HepG2 (cell line): ENCODE results near the gene CDHR5. TPM values are rescaled to one million over a fixed set of nuclear protein-coding genes. Genes with fewer than 3 reads are reported as not detected.
A peak's percentile ranks its signal among the peaks of the same experiment; 100 is the strongest.

ENCODE experiments used
- ATAC-seq: fragments of 200-7000 bp; cut with Tn5 transposase; 3 replicates; pipeline ENCODE4 v1.9.1; 2020; ENCODE audit warnings: mild to moderate bottlenecking, moderate library complexity
- BruUV-seq: library from RNA; stranded (reverse); fragments of 400-500 nt; replicated peaks from 2 replicates; lab custom pipeline; 2021; lab: Mats Ljungman, UMichigan
- CTCF ChIA-PET: fragments of 300-600 bp; formaldehyde crosslinking; extraction: SDS; loops from one replicate; lab custom pipeline; 2021; ENCODE audit warnings: low total read pairs, inconsistent platforms, low intra/inter-chr PET ratio; lab: Yijun Ruan, JAX
- POLR2A ChIA-PET: fragments of 350-600 bp; sonication (Branson Sonifier 250); formaldehyde crosslinking; loops from one replicate; lab custom pipeline; 2020; ENCODE audit warnings: antibody characterized with exemption, inconsistent platforms; lab: Yijun Ruan, JAX
- DNase-seq: peaks from one replicate; pipeline ENCODE4 v3.0.0-alpha.2; 2015; ENCODE audit warnings: low spot score
- FAIRE-seq: peaks from 3 replicates; lab custom pipeline; 2011; peaks lifted over from hg19 to GRCh38; lab: Jason Lieb, UNC
- H2AFZ ChIP-seq: one replicate; pipeline ENCODE4 v1.6.1; 2011; ENCODE audit warnings: low read length, inconsistent platforms
- H3K27ac ChIP-seq: fragments of 300-600 bp; 3 replicates; pipeline ENCODE4 v1.8.0; 2011; ENCODE audit warnings: mixed run types, mild to moderate bottlenecking, mixed read lengths, low read length, inconsistent platforms; ENCODE audit not compliant: insufficient read depth; ENCODE audit errors: extremely low read length
- H3K27me3 ChIP-seq, 2 experiments: fragments of 200-600 bp in 1 of 2; 2 replicates in 1 of 2; 3 replicates in 1 of 2; pipeline versions ENCODE4 v1.6.0 to v1.8.0; 2011; ENCODE audit warnings: low read length in 2 of 2, mild to moderate bottlenecking in 2 of 2, moderate library complexity in 2 of 2, inconsistent platforms in 1 of 2; ENCODE audit not compliant: insufficient read depth in 2 of 2, control insufficient read depth in 1 of 2
- H3K36me3 ChIP-seq, 2 experiments: fragments of 200-600 bp in 1 of 2; replicated peaks in 1 of 2; 2 replicates in 1 of 2; 3 replicates in 1 of 2; pipeline versions ENCODE4 v1.5.1 to v1.8.0; 2011; ENCODE audit warnings: low read length in 2 of 2, inconsistent platforms in 1 of 2; ENCODE audit not compliant: insufficient read depth in 2 of 2, control insufficient read depth in 1 of 2
- H3K4me1 ChIP-seq: 2 replicates; pipeline ENCODE4 v1.5.1; 2012; ENCODE audit warnings: low read length, inconsistent platforms; ENCODE audit not compliant: insufficient read depth
- H3K4me2 ChIP-seq: 2 replicates; pipeline ENCODE4 v1.6.0; 2011; ENCODE audit warnings: low read depth, low read length, inconsistent platforms
- H3K4me3 ChIP-seq, 3 experiments: fragments of 200-600 bp in 1 of 3; sonication (generic), shearing (Covaris generic) in 1 of 3; replicated peaks in 1 of 3; 2 replicates each; pipeline ENCODE4 v1.5.1; 2011 to 2016; ENCODE audit warnings: low read length in 3 of 3, inconsistent platforms in 2 of 3, low read depth in 2 of 3, mild to moderate bottlenecking in 2 of 3, control low read depth in 1 of 3, mixed read lengths in 1 of 3; ENCODE audit not compliant: insufficient read depth in 1 of 3
- H3K79me2 ChIP-seq: one replicate; pipeline ENCODE4 v1.6.1; 2011; ENCODE audit warnings: low read length, inconsistent platforms; ENCODE audit not compliant: insufficient read depth
- H3K9ac ChIP-seq: 2 replicates; pipeline ENCODE4 v1.6.0; 2011; ENCODE audit warnings: mild to moderate bottlenecking, low read depth, low read length, inconsistent platforms; ENCODE audit not compliant: insufficient read depth
- H3K9me3 ChIP-seq: 2 replicates; pipeline ENCODE4 v1.5.1; 2012; ENCODE audit warnings: mild to moderate bottlenecking, low read length
- H4K20me1 ChIP-seq: 2 replicates; pipeline ENCODE4 v1.6.0; 2011; ENCODE audit warnings: inconsistent platforms, mild to moderate bottlenecking, low read length, moderate library complexity; ENCODE audit not compliant: insufficient read depth
- ARNTL ChIP-seq: sonication (generic); formaldehyde crosslinking; IDR thresholded peaks from 2 replicates; pipeline ENCODE4 v1.4.0; 2020; ENCODE audit warnings: mild to moderate bottlenecking, missing genetic modification reagents
- ASH2L ChIP-seq: fragments of 300-600, 200-600 bp; sonication (generic); IDR thresholded peaks from 2 replicates; pipeline ENCODE4 v1.7.0; 2017; ENCODE audit warnings: low read depth, mild to moderate bottlenecking, moderate library complexity, mixed read lengths, low read length; ENCODE audit not compliant: insufficient read length
- NBN ChIP-seq: fragments of 450-650 bp; conservative IDR thresholded peaks from 2 replicates; pipeline ENCODE4 v1.6.1; 2017
- RFX5 ChIP-seq: IDR thresholded peaks from 2 replicates; pipeline ENCODE4 v1.6.1; 2011; ENCODE audit warnings: low read depth, low read length, improper control_type of control experiment
- SAP130 ChIP-seq: IDR thresholded peaks from 2 replicates; pipeline ENCODE4 v1.6.1; 2016; ENCODE audit warnings: low read depth
- SIX1 ChIP-seq: sonication (generic); formaldehyde crosslinking; IDR thresholded peaks from 2 replicates; pipeline ENCODE4 v1.4.0; 2020; ENCODE audit warnings: missing genetic modification reagents, borderline replicate concordance
- SRY ChIP-seq: sonication (generic); formaldehyde crosslinking; IDR thresholded peaks from 2 replicates; pipeline ENCODE4 v1.8.0; 2022; ENCODE audit warnings: mild to moderate bottlenecking, missing genetic modification reagents
- ZNF282 ChIP-seq: fragments of 450-650 bp; IDR thresholded peaks from 2 replicates; pipeline ENCODE4 v1.6.1; 2018; ENCODE audit not compliant: partially characterized antibody
- ZNF317 ChIP-seq: sonication (generic); formaldehyde crosslinking; IDR thresholded peaks from 2 replicates; pipeline ENCODE4 v1.5.0; 2020; ENCODE audit warnings: mild to moderate bottlenecking, missing genetic modification reagents
- ZNF644 ChIP-seq: IDR thresholded peaks from 2 replicates; pipeline ENCODE4 v1.6.1; 2016; ENCODE audit warnings: low read depth
- ZNF816 ChIP-seq: sonication (generic); formaldehyde crosslinking; IDR thresholded peaks from 2 replicates; pipeline ENCODE4 v1.8.0; 2022; ENCODE audit warnings: missing genetic modification reagents, mild to moderate bottlenecking, borderline replicate concordance
- WGBS: methylation state at CpG from one replicate; pipeline ENCODE4 v1.1.6; 2017; ENCODE audit warnings: low lambda C conversion rate; 5-methylcytosine and 5-hydroxymethylcytosine counted together
- in situ Hi-C: cut with HindIII; loops from 2 replicates; pipeline ENCODE4 v1.10.0; 2017; ENCODE audit warnings: low pct_unique_long_range_greater_than_20kb; ENCODE audit not compliant: extremely low pct_ligation_motif_present
- intact Hi-C: fragments of 100-400 bp; cut with micrococcal nuclease; formaldehyde crosslinking; loops from one replicate; pipeline ENCODE4 v1.10.0; 2022; ENCODE audit not compliant: unreplicated experiment
- polyA plus RNA-seq, 8 experiments: library from polyadenylated mRNA; depleted of rRNA in 3 of 8; stranded (reverse) in 7 of 8; unstranded in 1 of 8; fragments of >200 nt; fragmentation: Illumina TruSeq in 4 of 8; extraction: Trizol in 4 of 8; gene quantifications; 2 replicates each; pipeline versions ENCODE4 v1.2.1 to v1.2.3, GENCODE V29; 2011 to 2016; ENCODE audit warnings: low read depth in 4 of 8, missing spikeins in 1 of 8, mixed read lengths in 1 of 8; ENCODE audit not compliant: insufficient read depth in 1 of 8
- total RNA-seq, 5 experiments: library from RNA; depleted of rRNA; stranded (reverse); fragments of >200 nt; fragmentation: Illumina TruSeq; extraction: Trizol; gene quantifications; 2 replicates each; pipeline ENCODE4 v1.2.3, GENCODE V29; 2016; ENCODE audit warnings: low read depth in 1 of 5
- TF ChIP-seq, protein P1 (sequence below): sonication (generic); formaldehyde crosslinking; IDR thresholded peaks from 2 replicates; pipeline ENCODE4 v1.5.1; 2020; ENCODE audit warnings: missing genetic modification reagents, mild to moderate bottlenecking, borderline replicate concordance
- TF ChIP-seq, protein P2 (sequence below): sonication (generic); formaldehyde crosslinking; IDR thresholded peaks from 2 replicates; pipeline ENCODE4 v1.5.0; 2020; ENCODE audit warnings: missing genetic modification reagents, mild to moderate bottlenecking, borderline replicate concordance
- TF ChIP-seq, protein P3 (sequence below): sonication (generic); formaldehyde crosslinking; IDR thresholded peaks from 2 replicates; pipeline ENCODE4 v1.4.0; 2020; ENCODE audit warnings: mild to moderate bottlenecking, missing genetic modification reagents
- TF ChIP-seq, protein P4 (sequence below): sonication (generic); formaldehyde crosslinking; IDR thresholded peaks from 2 replicates; pipeline ENCODE4 v1.5.1; 2020; ENCODE audit warnings: mild to moderate bottlenecking, moderate library complexity, missing genetic modification reagents

Gene CDHR5
- total and polyA plus RNA-seq, 2 of the 13 experiments (the other 11 are each of a cell fraction or from before 2014, with no cell fraction given), result 0.46 to 0.71 TPM

DNA sequence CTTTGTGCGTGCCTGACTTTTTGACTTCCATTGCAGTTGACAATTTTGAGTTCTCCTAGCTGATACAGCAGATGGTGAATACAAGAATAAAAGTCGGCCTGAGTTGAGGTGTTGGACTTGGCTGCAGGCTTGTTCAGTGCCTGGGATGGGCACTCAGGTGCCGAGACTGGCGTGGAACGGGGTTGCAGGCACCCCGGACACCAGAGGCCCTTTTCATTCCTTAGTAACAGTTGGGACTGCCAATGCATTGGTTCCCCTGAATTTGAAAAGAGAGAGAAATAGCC lies 47.2 kb downstream of the CDHR5 start (continued):
- TF ChIP-seq ASH2L (peak; percentile 33), SRY (CRISPR knock-in tag) (no peak)

DNA sequence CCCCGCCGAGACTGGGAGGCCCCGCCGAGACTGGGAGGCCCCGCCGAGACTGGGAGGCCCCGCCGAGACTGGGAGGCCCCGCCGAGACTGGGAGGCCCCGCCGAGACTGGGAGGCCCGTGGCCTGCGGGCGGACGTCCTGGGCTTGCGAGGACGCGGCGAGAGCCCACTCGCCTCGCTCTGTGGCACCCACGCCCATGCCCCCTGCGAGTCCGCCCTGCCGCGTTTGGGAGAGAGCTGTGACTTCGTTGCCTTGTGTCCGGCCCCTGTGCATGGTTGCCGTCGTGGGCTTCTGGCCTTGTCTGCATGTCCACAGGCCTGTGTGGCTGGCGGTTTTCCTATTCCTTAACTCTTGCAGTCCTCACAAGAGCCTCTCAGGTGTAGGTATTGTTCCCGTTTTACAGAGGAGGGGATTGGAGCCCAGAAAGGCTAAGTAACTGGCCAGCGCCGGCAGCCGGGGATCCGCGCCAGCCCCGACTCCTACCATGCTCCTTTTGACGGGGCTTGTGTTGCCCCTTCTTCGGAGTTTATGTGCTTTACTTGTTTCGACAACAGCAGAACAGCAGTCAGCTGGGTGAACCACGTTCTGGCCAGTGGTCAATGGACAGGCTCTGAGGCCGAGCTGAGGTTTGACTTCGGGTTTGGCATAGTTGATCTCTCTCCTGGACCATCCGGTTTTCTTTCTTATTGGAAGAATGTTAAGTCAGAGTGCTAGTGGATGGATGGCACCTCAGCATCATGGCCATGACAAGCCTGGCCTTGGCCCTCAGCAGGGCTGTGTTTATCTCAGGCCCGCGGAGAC lies 47.7 kb downstream of the CDHR5 start:
- no peaks in the 10 kb centered on the region for H3K9me3 ChIP-seq
- H3K4me2 ChIP-seq, result peak overlapping the region; percentile 94
- ATAC-seq (no peak), DNase-seq (no peak), FAIRE-seq (no peak)
- H3K27me3 ChIP-seq, result no peaks in the 10 kb centered on the region; a peak in 2 of 5 replicates
- intact Hi-C loops, result no loop called here
- peaks cover 8 to 13% of the 10 kb centered on the region in 2 experiments; a peak in 4 of 5 replicates for H3K36me3 ChIP-seq
- CTCF ChIA-PET, result no interaction called here
- H3K79me2 ChIP-seq, result peaks cover 52% of the 10 kb centered on the region
- peak overlapping the region; percentile 100 for H3K9ac ChIP-seq
- H2AFZ ChIP-seq, result no peak overlapping the region
- POLR2A ChIA-PET, result interaction anchor here (0.7 to 2.5 kb wide), 3 partner anchors 11 to 24 kb away, joined by 3 to 33 read pairs (median 9); no protein-coding TSS in a partner anchor
- peaks cover 57% of the 10 kb centered on the region for H3K4me1 ChIP-seq
- no TSS peak for BruUV-seq
- H3K4me3 ChIP-seq, result peak overlapping the region; percentile 78 to 100 (median 92)
- in situ Hi-C loops, result no loop called here
- 2% methylated on average over 23 of the region's 48 CpGs for WGBS
- H4K20me1 ChIP-seq, result peaks cover 43% of the 10 kb centered on the region
- H3K27ac ChIP-seq, result peak overlapping the region; percentile 80
- TF ChIP-seq ARNTL (CRISPR knock-in tag), result no peak
- peak; percentile 59 for TF ChIP-seq SAP130 (CRISPR knock-in tag)
- TF ChIP-seq, protein P1, sequence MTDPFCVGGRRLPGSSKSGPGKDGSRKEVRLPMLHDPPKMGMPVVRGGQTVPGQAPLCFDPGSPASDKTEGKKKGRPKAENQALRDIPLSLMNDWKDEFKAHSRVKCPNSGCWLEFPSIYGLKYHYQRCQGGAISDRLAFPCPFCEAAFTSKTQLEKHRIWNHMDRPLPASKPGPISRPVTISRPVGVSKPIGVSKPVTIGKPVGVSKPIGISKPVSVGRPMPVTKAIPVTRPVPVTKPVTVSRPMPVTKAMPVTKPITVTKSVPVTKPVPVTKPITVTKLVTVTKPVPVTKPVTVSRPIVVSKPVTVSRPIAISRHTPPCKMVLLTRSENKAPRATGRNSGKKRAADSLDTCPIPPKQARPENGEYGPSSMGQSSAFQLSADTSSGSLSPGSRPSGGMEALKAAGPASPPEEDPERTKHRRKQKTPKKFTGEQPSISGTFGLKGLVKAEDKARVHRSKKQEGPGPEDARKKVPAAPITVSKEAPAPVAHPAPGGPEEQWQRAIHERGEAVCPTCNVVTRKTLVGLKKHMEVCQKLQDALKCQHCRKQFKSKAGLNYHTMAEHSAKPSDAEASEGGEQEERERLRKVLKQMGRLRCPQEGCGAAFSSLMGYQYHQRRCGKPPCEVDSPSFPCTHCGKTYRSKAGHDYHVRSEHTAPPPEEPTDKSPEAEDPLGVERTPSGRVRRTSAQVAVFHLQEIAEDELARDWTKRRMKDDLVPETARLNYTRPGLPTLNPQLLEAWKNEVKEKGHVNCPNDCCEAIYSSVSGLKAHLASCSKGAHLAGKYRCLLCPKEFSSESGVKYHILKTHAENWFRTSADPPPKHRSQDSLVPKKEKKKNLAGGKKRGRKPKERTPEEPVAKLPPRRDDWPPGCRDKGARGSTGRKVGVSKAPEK (CRISPR knock-in tag), result no peak
- TF ChIP-seq, protein P2, sequence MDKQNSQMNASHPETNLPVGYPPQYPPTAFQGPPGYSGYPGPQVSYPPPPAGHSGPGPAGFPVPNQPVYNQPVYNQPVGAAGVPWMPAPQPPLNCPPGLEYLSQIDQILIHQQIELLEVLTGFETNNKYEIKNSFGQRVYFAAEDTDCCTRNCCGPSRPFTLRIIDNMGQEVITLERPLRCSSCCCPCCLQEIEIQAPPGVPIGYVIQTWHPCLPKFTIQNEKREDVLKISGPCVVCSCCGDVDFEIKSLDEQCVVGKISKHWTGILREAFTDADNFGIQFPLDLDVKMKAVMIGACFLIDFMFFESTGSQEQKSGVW (CRISPR knock-in tag), result no peak
- no peak for TF ChIP-seq ZNF282
- no peak for TF ChIP-seq ZNF317 (CRISPR knock-in tag)
- TF ChIP-seq RFX5, result no peak
- TF ChIP-seq SIX1 (CRISPR knock-in tag), result no peak
- TF ChIP-seq, protein P3, sequence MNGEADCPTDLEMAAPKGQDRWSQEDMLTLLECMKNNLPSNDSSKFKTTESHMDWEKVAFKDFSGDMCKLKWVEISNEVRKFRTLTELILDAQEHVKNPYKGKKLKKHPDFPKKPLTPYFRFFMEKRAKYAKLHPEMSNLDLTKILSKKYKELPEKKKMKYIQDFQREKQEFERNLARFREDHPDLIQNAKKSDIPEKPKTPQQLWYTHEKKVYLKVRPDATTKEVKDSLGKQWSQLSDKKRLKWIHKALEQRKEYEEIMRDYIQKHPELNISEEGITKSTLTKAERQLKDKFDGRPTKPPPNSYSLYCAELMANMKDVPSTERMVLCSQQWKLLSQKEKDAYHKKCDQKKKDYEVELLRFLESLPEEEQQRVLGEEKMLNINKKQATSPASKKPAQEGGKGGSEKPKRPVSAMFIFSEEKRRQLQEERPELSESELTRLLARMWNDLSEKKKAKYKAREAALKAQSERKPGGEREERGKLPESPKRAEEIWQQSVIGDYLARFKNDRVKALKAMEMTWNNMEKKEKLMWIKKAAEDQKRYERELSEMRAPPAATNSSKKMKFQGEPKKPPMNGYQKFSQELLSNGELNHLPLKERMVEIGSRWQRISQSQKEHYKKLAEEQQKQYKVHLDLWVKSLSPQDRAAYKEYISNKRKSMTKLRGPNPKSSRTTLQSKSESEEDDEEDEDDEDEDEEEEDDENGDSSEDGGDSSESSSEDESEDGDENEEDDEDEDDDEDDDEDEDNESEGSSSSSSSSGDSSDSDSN (CRISPR knock-in tag), result 0 out of 2 replicates have a peak, but pooled peaks have one; percentile 12
- TF ChIP-seq ZNF816 (CRISPR knock-in tag), result no peak
- TF ChIP-seq, protein P4, sequence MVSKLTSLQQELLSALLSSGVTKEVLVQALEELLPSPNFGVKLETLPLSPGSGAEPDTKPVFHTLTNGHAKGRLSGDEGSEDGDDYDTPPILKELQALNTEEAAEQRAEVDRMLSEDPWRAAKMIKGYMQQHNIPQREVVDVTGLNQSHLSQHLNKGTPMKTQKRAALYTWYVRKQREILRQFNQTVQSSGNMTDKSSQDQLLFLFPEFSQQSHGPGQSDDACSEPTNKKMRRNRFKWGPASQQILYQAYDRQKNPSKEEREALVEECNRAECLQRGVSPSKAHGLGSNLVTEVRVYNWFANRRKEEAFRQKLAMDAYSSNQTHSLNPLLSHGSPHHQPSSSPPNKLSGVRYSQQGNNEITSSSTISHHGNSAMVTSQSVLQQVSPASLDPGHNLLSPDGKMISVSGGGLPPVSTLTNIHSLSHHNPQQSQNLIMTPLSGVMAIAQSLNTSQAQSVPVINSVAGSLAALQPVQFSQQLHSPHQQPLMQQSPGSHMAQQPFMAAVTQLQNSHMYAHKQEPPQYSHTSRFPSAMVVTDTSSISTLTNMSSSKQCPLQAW, result no peak
- TF ChIP-seq ZNF644 (CRISPR knock-in tag), result no peak
- TF ChIP-seq NBN, result no peak
